ENCODE measurements around the gene FILIP1.

DNA sequence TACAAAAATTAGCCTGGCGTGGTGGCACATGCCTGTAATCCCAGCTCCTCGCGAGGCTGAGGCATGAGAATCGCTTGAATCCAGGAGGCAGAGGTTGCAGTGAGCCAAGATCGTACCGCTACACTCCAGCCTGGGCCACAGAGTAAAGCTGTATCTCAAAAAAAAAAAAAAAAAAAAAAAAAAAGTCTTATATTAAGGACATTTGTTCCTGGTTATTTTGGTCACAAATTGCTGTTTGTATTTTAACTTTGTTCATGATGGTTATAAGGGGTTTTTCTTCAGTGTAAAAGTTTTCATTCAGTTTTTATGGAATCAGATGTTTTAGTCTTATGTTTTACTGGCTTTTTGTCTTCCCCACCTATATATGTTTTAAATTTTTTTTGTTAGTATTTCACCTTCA is 13.9 kb downstream of the FILIP1 start:
- TF ChIP-seq, protein P1, sequence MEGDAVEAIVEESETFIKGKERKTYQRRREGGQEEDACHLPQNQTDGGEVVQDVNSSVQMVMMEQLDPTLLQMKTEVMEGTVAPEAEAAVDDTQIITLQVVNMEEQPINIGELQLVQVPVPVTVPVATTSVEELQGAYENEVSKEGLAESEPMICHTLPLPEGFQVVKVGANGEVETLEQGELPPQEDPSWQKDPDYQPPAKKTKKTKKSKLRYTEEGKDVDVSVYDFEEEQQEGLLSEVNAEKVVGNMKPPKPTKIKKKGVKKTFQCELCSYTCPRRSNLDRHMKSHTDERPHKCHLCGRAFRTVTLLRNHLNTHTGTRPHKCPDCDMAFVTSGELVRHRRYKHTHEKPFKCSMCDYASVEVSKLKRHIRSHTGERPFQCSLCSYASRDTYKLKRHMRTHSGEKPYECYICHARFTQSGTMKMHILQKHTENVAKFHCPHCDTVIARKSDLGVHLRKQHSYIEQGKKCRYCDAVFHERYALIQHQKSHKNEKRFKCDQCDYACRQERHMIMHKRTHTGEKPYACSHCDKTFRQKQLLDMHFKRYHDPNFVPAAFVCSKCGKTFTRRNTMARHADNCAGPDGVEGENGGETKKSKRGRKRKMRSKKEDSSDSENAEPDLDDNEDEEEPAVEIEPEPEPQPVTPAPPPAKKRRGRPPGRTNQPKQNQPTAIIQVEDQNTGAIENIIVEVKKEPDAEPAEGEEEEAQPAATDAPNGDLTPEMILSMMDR (IDR thresholded peaks at IDR 0.05), result no peak
- TF ChIP-seq POLR2A (IDR thresholded peaks at IDR 0.05), result no peak

All from body of pancreas (tissue), 4 donors.